Femur (tissue), 1 donor: Measurements from ENCODE around the gene DCAF16.
"Not testable (repeated sequence)": the region's sequence is repeated elsewhere in the genome, so short reads cannot be mapped to it uniquely, and the experiment has no call there.

Experiments
- DNase-seq: peaks from one replicate; pipeline ENCODE4 v3.0.0-alpha.2; 2017

Gene DCAF16

DNA sequence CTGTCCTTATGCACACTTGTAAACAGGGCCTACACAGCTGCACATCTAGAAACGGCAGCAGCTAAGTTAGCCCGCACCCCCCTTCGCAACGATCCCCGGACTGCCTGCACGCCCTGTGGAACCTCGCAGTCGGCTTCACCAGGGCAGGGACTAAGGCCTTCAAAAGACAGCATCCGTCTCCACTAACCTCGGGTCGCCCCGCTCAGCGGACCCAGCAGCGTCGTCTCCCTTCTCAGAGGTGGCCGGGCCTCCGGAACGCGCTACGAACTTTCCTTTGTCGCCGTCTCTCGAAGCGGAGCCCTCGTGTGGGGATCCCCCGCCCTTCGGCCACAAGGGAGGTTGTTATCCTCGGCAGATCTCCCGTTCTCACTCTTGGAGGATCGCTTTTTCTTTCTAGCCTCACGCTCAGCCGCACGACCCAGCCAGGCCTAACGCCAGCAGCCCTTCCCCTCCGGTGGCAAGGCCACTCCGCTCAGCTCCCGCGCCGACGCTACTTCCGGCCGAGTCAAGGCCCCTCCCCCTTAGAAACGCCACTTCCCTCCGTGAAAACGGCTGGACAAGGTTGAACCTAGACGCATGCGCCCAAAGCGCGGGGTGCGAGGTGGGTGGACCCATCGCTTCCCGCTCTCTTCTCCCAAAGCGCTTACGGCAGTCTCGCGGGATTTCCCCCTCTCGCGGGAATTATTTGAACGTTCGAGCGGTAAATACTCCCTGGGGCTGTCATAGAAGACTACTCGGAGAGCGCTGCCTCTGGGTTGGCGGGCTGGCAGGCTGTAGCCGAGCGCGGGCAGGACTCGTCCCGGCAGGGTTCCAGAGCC lies at the start of gene DCAF16, which contains the start of gene NCAPG:
TSS of gene DCAF16 (minus strand) at position 498 of the 818 bp plus-strand sequence. CDS start 6,616 bp downstream, outside the sequence.
TSS of gene NCAPG (plus strand) at position 720 of the 818 bp plus-strand sequence. CDS start 99 bp downstream, outside the sequence.
- peak; percentile 100 for DNase-seq

DNA sequence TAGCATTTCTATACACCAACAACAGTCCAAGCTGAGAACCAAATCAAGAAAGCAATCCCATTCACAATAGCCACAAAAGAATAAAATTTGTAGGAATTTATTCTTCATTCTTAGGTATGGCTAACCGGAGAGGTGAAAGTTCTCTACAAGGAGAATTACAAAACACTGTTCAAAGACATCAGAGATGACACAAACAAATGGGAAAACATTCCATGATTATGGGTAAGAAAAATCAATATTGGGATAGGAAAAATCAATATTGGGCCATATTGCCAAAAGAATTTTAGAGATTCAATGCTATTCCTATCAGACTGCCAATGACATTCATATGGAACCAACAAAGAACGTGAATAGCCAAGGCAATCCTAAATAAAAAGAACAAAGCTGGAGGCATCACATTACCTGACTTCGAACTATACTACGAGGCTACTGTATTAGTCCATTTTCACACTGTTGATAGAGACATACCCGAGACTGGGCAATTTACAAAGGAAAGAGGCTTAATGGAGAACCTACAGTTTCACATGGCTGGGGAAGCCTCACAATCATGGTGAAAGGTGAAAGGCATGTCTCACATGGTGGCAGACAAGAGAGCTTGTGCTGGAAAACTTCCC lies 49.3 kb upstream of the DCAF16 start:
- no peak for DNase-seq

DNA sequence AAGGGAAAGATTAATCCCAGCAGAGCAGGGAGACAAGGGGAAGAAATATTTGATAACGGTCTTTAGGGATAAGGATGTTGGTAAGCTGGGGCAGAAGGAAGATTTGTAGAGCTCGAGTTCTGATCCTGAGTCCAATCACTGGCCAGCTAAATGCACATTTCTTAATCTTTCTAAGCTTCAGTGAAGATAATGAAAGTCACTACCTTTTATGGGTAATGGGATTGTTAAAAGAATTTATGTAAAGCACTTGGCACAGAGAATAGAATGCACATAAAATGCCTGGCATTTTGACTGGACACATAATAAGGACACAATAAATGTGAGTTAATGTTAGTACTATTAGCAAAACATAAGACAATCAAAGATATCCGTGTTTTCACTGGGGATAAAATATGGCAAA lies 43.5 kb upstream of the DCAF16 start:
- no peak for DNase-seq

DNA sequence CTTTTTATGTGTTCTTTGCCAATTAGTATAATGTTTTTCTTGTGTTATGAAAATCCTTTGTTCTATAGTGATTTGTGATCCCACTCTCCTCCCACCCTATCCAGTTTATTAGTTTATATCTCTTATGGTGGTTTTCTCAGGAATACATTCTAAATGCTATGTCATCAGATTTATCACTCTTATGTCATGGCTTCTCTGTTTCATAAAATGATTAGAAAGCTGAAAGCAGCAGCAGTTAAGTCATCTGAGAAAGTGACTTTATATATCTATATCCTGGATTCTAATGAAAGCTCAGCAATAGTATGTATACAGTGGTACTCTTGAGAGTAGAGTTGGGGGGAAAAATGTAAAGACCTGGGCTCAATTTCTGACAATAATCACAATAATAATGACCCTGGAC lies 41.4 kb upstream of the DCAF16 start:
- DNase-seq, result no peak

DNA sequence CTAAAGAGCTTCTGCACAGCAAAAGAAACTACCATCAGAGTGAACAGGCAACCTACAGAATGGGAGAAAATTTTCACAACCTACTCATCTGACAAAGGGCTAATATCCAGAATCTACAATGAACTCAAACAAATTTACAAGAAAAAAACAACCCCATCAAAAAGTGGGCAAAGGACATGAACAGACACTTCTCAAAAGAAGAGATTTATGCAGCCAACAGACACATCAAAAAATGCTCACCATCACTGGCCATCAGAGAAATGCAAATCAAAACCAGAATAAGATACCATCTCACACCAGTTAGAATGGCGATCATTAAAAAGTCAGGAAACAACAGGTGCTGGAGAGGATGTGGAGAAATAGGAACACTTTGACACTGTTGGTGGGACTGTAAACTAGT lies 39.7 kb upstream of the DCAF16 start:
- DNase-seq, result not testable (repeated sequence)

DNA sequence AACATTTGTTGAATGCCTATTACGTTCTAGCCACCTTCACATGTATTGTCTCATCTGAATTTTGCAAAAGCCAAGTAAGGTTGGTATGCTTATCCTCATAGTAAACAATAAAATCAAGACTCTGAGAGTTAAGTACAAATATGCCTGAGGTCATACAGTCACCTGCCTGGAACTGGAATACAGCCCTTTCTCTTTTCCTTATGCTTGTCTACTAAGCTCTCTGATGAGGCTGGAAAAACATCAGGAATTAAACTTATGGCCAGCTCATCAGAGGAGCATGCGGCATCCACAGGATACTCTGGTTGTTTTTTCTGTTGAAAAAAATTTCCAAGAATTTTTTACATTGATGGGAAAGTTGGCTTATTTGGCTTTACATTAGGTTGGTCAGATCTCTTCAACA lies 35.7 kb upstream of the DCAF16 start:
- no peak for DNase-seq

DNA sequence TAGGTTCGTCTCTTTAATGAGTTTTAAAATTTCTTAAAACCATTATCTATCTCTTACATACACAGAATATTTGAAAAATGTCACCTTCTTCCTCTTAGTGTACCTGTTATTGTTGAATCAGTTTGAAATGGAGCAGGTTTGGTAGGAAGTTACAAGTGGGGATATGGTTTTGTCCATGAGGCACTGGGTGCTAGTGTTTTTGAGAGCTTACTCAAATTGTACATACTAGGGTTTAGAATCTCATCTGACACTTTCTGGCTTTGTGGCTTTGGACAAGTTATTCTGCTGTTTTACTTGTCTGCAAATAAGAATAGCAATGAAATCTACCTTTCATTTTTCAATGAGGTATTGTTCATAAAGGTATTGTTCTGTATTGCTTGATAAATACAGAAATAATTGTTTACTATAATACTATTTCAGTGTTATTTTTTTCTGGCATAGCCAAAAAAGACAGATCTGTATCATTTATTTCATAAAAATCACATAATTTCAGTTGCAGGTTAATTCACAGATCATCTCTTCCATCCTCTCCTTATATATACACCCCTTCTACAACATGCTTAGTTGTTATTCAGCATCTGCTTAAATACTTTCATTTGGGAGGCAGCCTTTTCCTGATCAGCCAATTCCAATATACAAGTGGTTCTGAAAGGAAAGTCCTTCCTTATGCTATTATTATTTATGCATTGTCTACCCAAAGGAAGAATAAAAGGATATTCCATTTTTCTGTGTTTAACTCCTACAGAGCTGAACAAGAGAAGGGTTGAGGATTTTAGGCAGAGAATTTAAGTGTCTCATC lies 13.5 kb upstream of the DCAF16 start:
- DNase-seq, result no peak

DNA sequence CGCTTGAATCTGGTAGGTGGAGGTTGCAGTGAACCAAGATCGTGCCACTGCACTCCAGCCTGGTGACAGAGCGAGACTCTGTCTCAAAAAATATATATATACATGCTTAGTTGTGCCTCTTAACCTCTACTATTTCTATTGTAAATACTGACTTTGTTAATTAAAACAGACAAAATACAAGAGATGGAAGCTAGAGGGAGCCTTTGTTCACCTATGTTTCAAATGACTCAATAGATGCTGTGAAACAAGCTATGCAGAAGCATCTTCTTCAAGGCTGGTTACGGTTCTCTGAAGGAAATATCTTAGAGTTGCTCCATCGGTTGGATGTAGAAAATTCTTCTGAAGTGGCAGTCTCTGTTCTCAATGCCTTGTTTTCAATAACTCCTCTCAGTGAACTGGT lies 6.5 kb upstream of the DCAF16 start:
- DNase-seq, result no peak

DNA sequence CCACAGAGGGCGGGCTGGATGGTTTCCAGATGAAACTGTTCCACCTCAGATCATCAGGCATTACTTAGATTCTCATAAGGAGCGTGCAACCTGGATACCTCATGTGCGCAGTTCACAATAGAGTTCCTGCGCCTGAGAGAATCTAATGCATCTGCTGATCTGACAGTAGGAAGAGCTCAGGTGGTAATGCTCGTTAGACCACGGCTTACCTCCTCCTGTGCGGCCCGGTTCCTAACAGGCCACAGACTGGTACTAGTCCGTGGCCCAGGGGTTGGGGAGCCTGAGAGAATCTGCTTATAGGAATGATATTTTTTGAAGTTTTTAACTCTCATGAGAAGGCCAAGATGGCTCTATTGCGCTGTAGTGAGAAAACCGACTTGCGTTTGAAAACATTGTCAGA lies 5.6 kb upstream of the DCAF16 start:
- DNase-seq, result no peak

DNA sequence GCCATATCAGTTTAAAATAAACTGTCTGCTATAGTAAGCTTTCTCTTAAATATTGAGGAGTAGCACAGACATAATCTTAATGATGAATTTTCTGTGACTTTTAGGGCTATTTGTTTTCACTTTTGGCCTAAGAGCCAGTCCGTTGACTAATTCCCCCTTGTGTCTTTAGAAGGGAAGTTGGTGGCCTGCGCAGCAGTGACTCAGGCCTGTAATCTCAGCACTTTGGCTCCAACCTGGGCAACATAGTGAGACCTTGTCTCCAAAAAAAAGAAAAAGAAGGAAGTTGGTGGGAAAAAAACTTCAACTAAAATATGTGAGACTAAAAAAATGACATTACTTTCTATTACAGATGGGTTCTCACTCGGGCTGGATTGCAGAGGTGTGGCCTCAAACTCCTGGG lies 3.6 kb upstream of the DCAF16 start:
- no peak for DNase-seq

DNA sequence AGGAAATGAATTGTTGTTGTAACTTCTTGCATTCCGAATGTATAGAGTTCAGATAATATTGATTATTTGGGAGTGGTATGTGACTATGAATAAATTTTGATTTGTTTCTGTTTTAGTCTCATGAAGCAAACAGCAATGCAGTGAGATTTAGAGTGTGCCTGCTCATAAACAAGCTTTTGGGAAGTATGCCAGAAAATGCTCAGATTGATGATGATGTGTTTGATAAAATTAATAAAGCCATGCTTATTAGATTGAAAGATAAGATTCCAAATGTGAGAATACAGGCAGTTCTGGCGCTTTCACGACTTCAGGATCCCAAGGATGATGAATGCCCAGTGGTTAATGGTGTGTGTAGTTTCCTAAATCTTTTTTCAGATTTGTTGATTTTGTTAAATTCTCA lies 2.2 kb upstream of the DCAF16 start:
- no peak for DNase-seq

DNA sequence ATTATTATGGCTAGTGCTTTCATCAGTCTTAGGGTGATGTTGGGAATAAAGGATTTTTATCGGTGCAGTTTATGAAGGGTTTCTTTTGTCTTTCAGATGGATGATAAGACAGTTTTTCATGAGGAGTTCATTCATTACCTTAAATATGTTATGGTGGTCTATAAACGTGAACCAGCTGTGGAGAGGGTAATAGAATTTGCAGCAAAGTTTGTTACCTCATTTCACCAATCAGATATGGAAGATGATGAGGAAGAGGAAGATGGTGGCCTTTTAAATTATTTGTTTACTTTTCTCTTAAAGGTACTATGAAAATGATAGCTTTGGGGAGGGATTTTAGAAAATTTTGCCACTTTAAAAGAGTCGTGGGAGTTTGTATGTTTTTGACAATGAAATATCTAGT lies 1.6 kb upstream of the DCAF16 start:
- DNase-seq, result no peak

DNA sequence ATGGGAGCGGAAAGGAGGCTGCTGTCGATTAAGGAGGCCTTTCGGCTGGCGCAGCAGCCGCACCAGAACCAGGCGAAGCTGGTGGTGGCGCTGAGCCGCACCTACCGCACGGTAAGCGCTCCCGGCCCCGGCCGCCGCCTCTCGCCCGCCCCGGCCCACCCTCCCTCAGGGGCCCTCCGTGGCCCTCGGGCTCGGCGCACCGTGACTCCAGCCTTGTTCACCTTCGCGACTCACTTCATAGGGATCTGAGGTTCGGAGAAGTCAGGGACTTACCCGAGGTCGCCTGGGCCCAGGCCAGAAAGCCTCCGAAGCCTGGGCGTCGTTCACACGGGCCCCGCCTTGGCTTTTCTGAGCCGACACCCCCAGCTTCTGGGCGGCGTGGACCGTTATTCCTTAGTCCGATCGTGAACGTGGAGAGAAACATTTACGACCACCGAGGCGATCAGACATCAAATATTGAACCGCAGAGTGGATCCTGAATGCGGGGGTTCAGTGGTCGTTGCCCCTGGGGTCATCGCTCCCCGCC lies 584 bp upstream of the DCAF16 start:
- DNase-seq, result no peak

DNA sequence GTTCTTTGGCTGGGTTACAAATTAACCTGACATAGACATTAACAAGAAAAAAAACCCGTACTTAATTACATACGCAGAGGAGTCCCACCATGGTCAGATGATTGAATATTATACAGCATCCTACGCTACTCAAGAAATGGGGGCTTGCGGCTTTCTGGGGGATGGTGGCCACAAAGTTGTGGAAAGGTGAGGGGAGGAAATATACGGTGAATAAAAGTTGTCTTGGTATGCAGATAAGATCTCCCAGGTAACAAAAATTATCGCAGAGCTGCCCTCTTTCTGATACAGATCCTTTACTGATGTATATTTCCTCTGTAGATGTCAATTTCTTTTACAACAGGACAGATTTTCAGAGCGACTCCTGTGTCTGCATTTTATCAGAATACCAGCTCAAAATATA lies 890 bp downstream of the DCAF16 start:
- DNase-seq, result no peak

DNA sequence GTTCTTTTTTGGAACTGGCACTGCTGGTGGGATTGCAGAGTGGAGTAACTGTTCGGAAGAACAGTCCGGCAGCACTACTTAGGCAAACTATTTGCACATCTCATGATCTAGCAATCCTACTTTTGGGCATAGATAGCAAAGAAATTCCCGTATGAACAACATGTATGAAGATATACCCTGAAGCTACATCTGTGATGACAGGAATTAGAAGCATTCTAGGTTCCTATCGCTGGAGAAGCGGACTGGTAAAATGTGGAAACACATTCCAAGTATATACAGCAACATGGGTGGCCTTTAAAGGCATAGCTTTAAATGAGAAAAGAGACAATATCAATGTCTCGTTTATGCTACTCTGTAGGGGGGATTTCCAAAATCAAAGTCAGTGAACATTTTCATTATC lies 3.1 kb downstream of the DCAF16 start:
- DNase-seq, result no peak

DNA sequence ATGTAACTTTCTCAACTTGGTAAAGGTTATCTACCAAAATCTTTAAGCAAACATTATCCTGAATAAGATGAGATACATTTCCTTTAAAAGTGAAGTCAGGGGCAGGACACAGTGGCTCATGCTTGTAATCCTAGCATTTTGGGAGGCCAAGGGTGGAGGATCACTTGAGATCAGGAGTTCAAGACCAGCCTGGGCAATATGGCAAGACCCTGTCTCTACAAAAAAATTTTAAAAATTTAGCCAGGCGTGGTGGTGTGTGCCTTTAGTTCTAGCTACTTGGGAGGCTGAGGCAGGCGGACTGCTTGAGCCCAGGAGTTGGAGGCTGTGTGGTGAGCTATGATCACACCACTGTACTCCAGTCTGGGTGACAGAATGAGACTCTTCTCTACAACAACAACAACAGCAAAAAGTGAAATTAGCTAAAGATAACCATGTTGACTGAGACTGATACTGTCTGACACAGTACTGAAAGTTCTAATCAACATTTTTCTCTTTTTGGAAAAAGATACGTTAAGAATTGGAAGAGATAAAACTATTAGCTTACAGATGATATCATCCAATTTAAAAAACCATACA lies 4.9 kb downstream of the DCAF16 start:
- no peak for DNase-seq

DNA sequence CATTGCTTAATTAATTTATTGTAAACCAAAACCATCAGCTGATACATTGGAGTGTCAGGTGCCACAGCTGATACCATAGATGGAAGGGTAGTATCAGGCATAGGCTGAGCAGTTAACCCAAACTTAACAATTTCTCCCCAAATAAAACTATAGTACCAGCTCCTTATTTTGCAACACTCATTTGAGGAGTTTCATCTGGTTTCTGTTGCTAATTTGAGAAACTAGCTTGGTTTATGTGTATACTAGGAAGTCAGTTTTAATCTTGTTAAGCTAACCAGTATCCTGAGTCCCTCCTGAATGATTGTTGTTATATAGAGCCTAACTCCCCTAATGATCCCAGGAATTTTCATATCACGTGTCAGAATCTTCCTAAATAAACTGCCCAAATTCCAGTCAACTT lies 12.7 kb downstream of the DCAF16 start:
- DNase-seq, result no peak

DNA sequence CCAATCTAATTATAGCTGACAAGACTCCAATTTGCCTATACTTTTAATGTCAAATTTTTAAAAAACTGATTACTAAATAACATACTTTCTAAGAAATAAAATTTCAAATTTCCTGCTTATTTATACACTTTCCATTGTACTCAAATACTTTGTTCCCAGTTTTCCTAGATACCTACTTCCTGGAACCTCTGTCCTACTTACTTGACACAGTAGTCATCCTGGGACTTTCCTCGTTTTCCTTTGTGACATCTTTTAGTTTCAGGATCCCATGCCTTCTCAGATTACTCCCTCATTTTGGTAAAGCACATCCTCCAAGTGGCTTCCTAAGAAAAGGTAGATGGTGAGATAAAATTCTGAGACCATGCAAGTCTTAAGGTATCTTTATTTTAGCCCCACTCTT lies 15.8 kb downstream of the DCAF16 start:
- DNase-seq, result no peak

DNA sequence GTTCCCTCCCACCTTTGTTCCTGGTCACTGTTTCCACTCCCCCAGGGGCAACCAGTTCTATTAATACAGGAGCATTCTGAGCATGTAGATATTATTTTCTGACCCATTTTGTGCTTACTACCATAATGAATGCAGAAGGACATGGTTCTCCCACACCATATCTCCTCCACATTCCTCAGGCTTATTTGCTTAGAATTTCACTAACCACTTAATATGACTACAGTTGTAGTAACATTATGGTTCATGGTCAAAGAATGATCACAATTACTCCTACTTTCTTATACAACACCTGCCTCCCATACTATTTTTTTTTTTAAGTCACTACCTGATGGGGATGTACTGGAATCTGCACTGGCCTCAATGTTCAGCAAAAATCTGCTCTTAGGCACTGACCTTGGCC lies 21.6 kb downstream of the DCAF16 start:
- DNase-seq, result no peak

DNA sequence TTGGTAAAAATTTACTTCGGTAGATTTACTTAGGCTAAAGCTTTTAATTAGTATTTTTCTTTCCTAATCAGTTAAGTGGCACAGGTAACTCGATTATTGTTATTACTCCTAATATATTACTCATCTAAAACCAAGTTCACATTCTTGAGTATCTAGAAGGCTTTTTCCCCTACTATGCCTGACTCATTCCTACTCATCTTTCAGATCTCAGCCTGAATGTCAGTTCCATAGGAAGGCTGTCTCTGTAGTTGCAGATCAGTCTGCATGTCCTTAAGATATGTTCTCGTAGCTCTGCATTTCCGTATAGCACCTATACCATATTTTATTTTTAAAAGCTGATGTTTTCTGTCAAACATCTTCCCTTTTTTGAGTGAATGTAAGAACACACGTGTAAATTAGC lies 23.2 kb downstream of the DCAF16 start:
- DNase-seq, result no peak

DNA sequence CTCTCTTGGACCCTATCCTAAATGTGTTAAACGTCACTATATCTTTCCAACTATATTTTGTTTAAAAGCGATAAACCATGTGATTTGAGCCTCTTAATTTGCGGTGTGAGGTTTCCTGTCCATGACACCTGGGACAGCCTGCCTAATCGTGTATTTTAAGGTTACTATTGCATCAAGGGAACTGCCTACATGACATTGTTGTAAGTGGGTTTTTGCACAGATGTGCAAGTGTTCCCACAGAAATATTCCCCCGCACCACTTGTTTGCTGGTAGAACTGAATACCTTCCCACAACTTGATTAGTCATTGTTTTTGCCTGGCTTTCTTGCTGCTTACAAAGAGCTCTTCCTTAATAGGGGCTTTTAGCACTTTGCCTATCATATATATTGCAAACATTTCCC lies 24.0 kb downstream of the DCAF16 start:
- DNase-seq, result no peak

DNA sequence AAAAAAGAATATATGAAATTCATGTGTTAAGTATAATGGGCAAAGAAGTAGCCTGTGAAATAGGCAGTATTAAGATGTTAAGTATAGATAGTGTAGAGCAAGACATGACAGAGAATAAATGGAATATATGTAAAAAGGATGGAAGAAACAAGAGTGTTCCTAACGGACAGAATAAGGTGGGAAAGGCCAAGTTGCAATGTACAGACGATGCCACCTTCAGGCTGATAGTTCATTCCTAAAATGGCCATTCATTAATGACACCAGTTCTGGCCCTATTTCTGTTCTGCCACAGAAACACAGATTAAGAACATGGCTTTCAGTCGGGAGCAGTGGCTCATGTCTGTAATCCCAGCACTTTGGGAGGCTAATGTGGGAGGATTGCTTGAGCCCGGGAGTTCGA lies 24.7 kb downstream of the DCAF16 start:
- no peak for DNase-seq
